Osteocyte (in vitro differentiated cells): ENCODE measurements around the gene EPHA2. TPM values are rescaled to one million over a fixed set of nuclear protein-coding genes. Genes with fewer than 3 reads are reported as not detected.

ENCODE experiments used
- DNase-seq: peaks from one replicate; pipeline ENCODE4 v3.0.0; 2021; ENCODE audit warnings: mixed read lengths; ENCODE audit not compliant: unreplicated experiment; ENCODE audit errors: extremely low spot score
- H3K27ac Mint-ChIP-seq: one replicate; pipeline ENCODE4 v1.8.0; 2021; ENCODE audit warnings: mild to moderate bottlenecking, mixed read lengths; ENCODE audit not compliant: unreplicated experiment
- H3K27me3 Mint-ChIP-seq: one replicate; pipeline ENCODE4 v1.8.0; 2021; ENCODE audit warnings: mixed read lengths; ENCODE audit not compliant: unreplicated experiment
- H3K36me3 Mint-ChIP-seq: one replicate; pipeline ENCODE4 v1.8.0; 2021; ENCODE audit warnings: mixed read lengths; ENCODE audit not compliant: unreplicated experiment
- H3K4me1 Mint-ChIP-seq: one replicate; pipeline ENCODE4 v1.8.0; 2021; ENCODE audit warnings: mixed read lengths; ENCODE audit not compliant: unreplicated experiment
- H3K4me3 Mint-ChIP-seq: one replicate; pipeline ENCODE4 v1.8.0; 2021; ENCODE audit warnings: mild to moderate bottlenecking, moderate library complexity, mixed read lengths; ENCODE audit not compliant: unreplicated experiment
- H3K9me3 Mint-ChIP-seq: one replicate; pipeline ENCODE4 v1.8.0; 2021; ENCODE audit warnings: mixed read lengths; ENCODE audit not compliant: unreplicated experiment
- CTCF ChIP-seq: fragments of 200-600 bp; sonication (generic); IDR thresholded peaks from 2 replicates; pipeline ENCODE4 v1.5.0; 2021; ENCODE audit warnings: antibody characterized with exemption, mild to moderate bottlenecking, moderate library complexity
- total RNA-seq: library from RNA; stranded (reverse); gene quantifications from 2 replicates; pipeline ENCODE4 v1.2.1, GENCODE V29; 2021

The EPHA2 gene
- total RNA-seq, 1 donor from 2014 or later: 152 TPM

- Mint-ChIP-seq H3K36me3 (peaks cover 10% of the 10 kb centered on the region), H3K4me3 (no peak overlapping the region), H3K27ac (no peak overlapping the region), H3K27me3 (no peaks in the 10 kb centered on the region), H3K9me3 (no peaks in the 10 kb centered on the region), H3K4me1 (peaks cover 8% of the 10 kb centered on the region)
- no peak for DNase-seq
- TF ChIP-seq CTCF: no peak
Observed at GRCh38 chr1:16195518-16195905, 39.6 kb upstream of the EPHA2 start.

GRCh38 chr1:16191916-16192546 lies 36.2 kb upstream of the EPHA2 start:
- Mint-ChIP-seq H3K27me3 (no peaks in the 10 kb centered on the region), H3K9me3 (no peaks in the 10 kb centered on the region), H3K36me3 (no peaks in the 10 kb centered on the region), H3K27ac (no peak overlapping the region), H3K4me3 (no peak overlapping the region), H3K4me1 (peaks cover 36% of the 10 kb centered on the region)
- TF ChIP-seq CTCF: no peak
- DNase-seq: no peak

- peaks cover 36% of the 10 kb centered on the region for H3K4me1 Mint-ChIP-seq
- TF ChIP-seq CTCF: no peak
- H3K36me3 Mint-ChIP-seq: no peaks in the 10 kb centered on the region
- H3K27ac Mint-ChIP-seq: no peak overlapping the region
- no peak for DNase-seq
- H3K4me3 Mint-ChIP-seq: no peak overlapping the region
- H3K27me3 Mint-ChIP-seq: no peaks in the 10 kb centered on the region
- no peaks in the 10 kb centered on the region for H3K9me3 Mint-ChIP-seq
Observed at GRCh38 chr1:16191309-16191708, 35.4 kb upstream of the EPHA2 start.

- Mint-ChIP-seq H3K4me3 (no peak overlapping the region), H3K27ac (no peak overlapping the region), H3K36me3 (no peaks in the 10 kb centered on the region), H3K9me3 (no peaks in the 10 kb centered on the region), H3K27me3 (no peaks in the 10 kb centered on the region), H3K4me1 (peaks cover 36% of the 10 kb centered on the region)
- TF ChIP-seq CTCF: no peak
- no peak for DNase-seq
Observed at GRCh38 chr1:16189921-16190621, 34.2 kb upstream of the EPHA2 start.

GRCh38 chr1:16189003-16189402 lies 33.1 kb upstream of the EPHA2 start:
- no peak for DNase-seq
- Mint-ChIP-seq H3K27ac (peak overlapping the region; percentile 40), H3K36me3 (no peaks in the 10 kb centered on the region), H3K9me3 (no peaks in the 10 kb centered on the region), H3K4me1 (peaks cover 42% of the 10 kb centered on the region), H3K27me3 (no peaks in the 10 kb centered on the region), H3K4me3 (no peak overlapping the region)
- no peak for TF ChIP-seq CTCF
